ENCODE data around the gene BANP.
"Not testable (repeated sequence)": the region's sequence is repeated elsewhere in the genome, so short reads cannot be mapped to it uniquely, and the experiment has no call there.

GRCh38 chr16:88040877-88041244 is 89.6 kb downstream of the BANP start:
- TF ChIP-seq CTCF, POLR2A (IDR thresholded peaks at IDR 0.05): not testable (repeated sequence)

Data from breast epithelium (tissue), 3 donors.